ENCODE measurements around the gene LRP8.

GRCh38 chr1:53339736-53340635, 12.1 kb upstream of the LRP8 start:
- TF ChIP-seq EZH2 (IDR thresholded peaks at IDR 0.05; ENCODE audit: insufficient read depth, low read length) (no peak), CTCF (IDR thresholded peaks at IDR 0.05; ENCODE audit: insufficient read depth, low read depth, low read length) (no peak)

Data from astrocyte (in vitro differentiated cells and primary cell).